H1 (cell line): ENCODE results near the gene HOXA13.

Source experiments
- ASH2L ChIP-seq: fragments of 200-600, 300-600 bp; sonication (generic); IDR thresholded peaks from one replicate; pipeline ENCODE4 v1.7.1; 2017; ENCODE audit warnings: low read length
- JUN ChIP-seq: IDR thresholded peaks from 2 replicates; pipeline ENCODE4 v1.6.1; 2011; ENCODE audit warnings: low read depth, mild to moderate bottlenecking, improper control_type of control experiment, low read length
- NANOG ChIP-seq: IDR thresholded peaks from 2 replicates; pipeline ENCODE4 v1.6.1; 2011; ENCODE audit warnings: low read length, low read depth, mild to moderate bottlenecking, inconsistent platforms; ENCODE audit not compliant: insufficient read depth, poor library complexity, severe bottlenecking
- POLR2A ChIP-seq, 2 experiments: IDR thresholded peaks; 1 replicate in 1 of 2; 2 replicates in 1 of 2; pipeline ENCODE4 v1.6.1; 2011; ENCODE audit warnings: low read depth in 2 of 2, low read length in 2 of 2, mild to moderate bottlenecking in 2 of 2; ENCODE audit errors: control extremely low read depth in 1 of 2
- TAF1 ChIP-seq: IDR thresholded peaks from 2 replicates; pipeline ENCODE4 v1.6.1; 2011; ENCODE audit warnings: mild to moderate bottlenecking, low read depth, low read length
- TF ChIP-seq, protein P1 (sequence below), 3 experiments: IDR thresholded peaks; 1 replicate in 2 of 3; 2 replicates in 1 of 3; pipeline versions ENCODE4 v1.5.1 to v1.6.1; 2011; ENCODE audit warnings: low read length in 3 of 3, mild to moderate bottlenecking in 3 of 3, inconsistent platforms in 2 of 3, low read depth in 1 of 3, moderate library complexity in 1 of 3; ENCODE audit not compliant: insufficient read depth in 1 of 3; ENCODE audit errors: control extremely low read depth in 1 of 3

GRCh38 chr7:27175626-27176523 is 24.0 kb downstream of the HOXA13 start:
- TF ChIP-seq POLR2A (IDR thresholded peaks at IDR 0.05; ENCODE audit: control extremely low read depth in 1 of 2, low read depth in 2 of 2, low read length in 2 of 2) (no peak), TAF1 (no peak), ASH2L (no peak), NANOG (no peak), JUN (no peak)
- TF ChIP-seq, protein P1, sequence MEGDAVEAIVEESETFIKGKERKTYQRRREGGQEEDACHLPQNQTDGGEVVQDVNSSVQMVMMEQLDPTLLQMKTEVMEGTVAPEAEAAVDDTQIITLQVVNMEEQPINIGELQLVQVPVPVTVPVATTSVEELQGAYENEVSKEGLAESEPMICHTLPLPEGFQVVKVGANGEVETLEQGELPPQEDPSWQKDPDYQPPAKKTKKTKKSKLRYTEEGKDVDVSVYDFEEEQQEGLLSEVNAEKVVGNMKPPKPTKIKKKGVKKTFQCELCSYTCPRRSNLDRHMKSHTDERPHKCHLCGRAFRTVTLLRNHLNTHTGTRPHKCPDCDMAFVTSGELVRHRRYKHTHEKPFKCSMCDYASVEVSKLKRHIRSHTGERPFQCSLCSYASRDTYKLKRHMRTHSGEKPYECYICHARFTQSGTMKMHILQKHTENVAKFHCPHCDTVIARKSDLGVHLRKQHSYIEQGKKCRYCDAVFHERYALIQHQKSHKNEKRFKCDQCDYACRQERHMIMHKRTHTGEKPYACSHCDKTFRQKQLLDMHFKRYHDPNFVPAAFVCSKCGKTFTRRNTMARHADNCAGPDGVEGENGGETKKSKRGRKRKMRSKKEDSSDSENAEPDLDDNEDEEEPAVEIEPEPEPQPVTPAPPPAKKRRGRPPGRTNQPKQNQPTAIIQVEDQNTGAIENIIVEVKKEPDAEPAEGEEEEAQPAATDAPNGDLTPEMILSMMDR (IDR thresholded peaks at IDR 0.05; ENCODE audit: control extremely low read depth in 1 of 3, insufficient read depth in 1 of 3, low read depth in 1 of 3, low read length in 3 of 3) = no peak
